Stomach smooth muscle (tissue), 2 donors: ENCODE results near the gene KMT2C.
"Not testable (repeated sequence)": the region's sequence is repeated elsewhere in the genome, so short reads cannot be mapped to it uniquely, and the experiment has no call there.

Experiments used
- H3K27ac ChIP-seq: one replicate; pipeline ENCODE4 v1.7.0; 2013; ENCODE audit warnings: mild to moderate bottlenecking, low read length, inconsistent platforms
- H3K27me3 ChIP-seq, 2 donors: one replicate each; pipeline ENCODE4 v1.7.0; 2013; ENCODE audit warnings: low read length in 2 of 2; ENCODE audit not compliant: insufficient read depth in 2 of 2, control insufficient read depth in 1 of 2
- H3K36me3 ChIP-seq, 2 donors: one replicate each; pipeline ENCODE4 v1.7.0; 2013; ENCODE audit warnings: low read length in 2 of 2; ENCODE audit not compliant: control insufficient read depth in 2 of 2, insufficient read depth in 2 of 2
- H3K4me1 ChIP-seq: one replicate; pipeline ENCODE4 v1.7.0; 2013; ENCODE audit warnings: low read length; ENCODE audit not compliant: control insufficient read depth, insufficient read depth
- H3K4me3 ChIP-seq, 2 donors: one replicate each; pipeline ENCODE4 v1.7.0; 2013; ENCODE audit warnings: low read length in 2 of 2
- H3K9ac ChIP-seq, 2 donors: one replicate each; pipeline ENCODE4 v1.7.0; 2013; ENCODE audit warnings: low read length in 2 of 2, mild to moderate bottlenecking in 1 of 2
- H3K9me3 ChIP-seq, 2 donors: one replicate each; pipeline ENCODE4 v1.7.0; 2013; ENCODE audit warnings: low read length in 2 of 2; ENCODE audit not compliant: control insufficient read depth in 2 of 2
- donor health status: healthy.
- donor health status: Pancreatic carcinoma.

KMT2C gene

GRCh38 chr7:152333134-152333533, 102.7 kb downstream of the KMT2C start:
- Histone ChIP-seq H3K27me3 (no peaks in the 10 kb centered on the region), H3K27ac (no peak overlapping the region), H3K4me3 (no peak overlapping the region), H3K4me1 (peaks cover 3% of the 10 kb centered on the region), H3K9ac (no peak overlapping the region), H3K36me3 (peaks cover 10 to 11% of the 10 kb centered on the region in 2 donors), H3K9me3 (no peaks in the 10 kb centered on the region)

- Histone ChIP-seq H3K36me3 (peaks cover 15% of the 10 kb centered on the region in 2 donors), H3K4me1 (no peaks in the 10 kb centered on the region), H3K9ac (no peak overlapping the region), H3K27ac (no peak overlapping the region), H3K27me3 (no peaks in the 10 kb centered on the region), H3K4me3 (no peak overlapping the region), H3K9me3 (no peaks in the 10 kb centered on the region)
Observed at GRCh38 chr7:152330827-152331226, 105.0 kb downstream of the KMT2C start.

- Histone ChIP-seq H3K4me3 (no peak overlapping the region), H3K36me3 (peaks cover 15% of the 10 kb centered on the region in 2 donors), H3K9me3 (no peaks in the 10 kb centered on the region), H3K27me3 (no peaks in the 10 kb centered on the region), H3K27ac (no peak overlapping the region), H3K9ac (no peak overlapping the region), H3K4me1 (no peaks in the 10 kb centered on the region)
Observed at GRCh38 chr7:152329469-152329868, 106.3 kb downstream of the KMT2C start.

- Histone ChIP-seq H3K36me3 (peaks cover 15% of the 10 kb centered on the region in 2 donors), H3K9me3 (no peaks in the 10 kb centered on the region), H3K27ac (no peak overlapping the region), H3K27me3 (no peaks in the 10 kb centered on the region), H3K4me3 (no peak overlapping the region), H3K4me1 (no peaks in the 10 kb centered on the region), H3K9ac (no peak overlapping the region)
Observed at GRCh38 chr7:152328234-152328633, 107.6 kb downstream of the KMT2C start.

GRCh38 chr7:152315845-152316244, 120.0 kb downstream of the KMT2C start:
- peaks cover 3% of the 10 kb centered on the region for H3K4me1 ChIP-seq
- H3K9ac ChIP-seq, result no peak overlapping the region
- no peak overlapping the region for H3K4me3 ChIP-seq
- H3K36me3 ChIP-seq, result no peaks in the 10 kb centered on the region
- no peaks in the 10 kb centered on the region for H3K9me3 ChIP-seq
- H3K27me3 ChIP-seq, result no peaks in the 10 kb centered on the region
- no peak overlapping the region for H3K27ac ChIP-seq

GRCh38 chr7:152313831-152314604, 121.8 kb downstream of the KMT2C start:
- Histone ChIP-seq H3K27me3 (no peaks in the 10 kb centered on the region), H3K9ac (no peak overlapping the region), H3K36me3 (no peaks in the 10 kb centered on the region), H3K4me3 (no peak overlapping the region), H3K9me3 (no peaks in the 10 kb centered on the region), H3K4me1 (peaks cover 3% of the 10 kb centered on the region), H3K27ac (no peak overlapping the region)

GRCh38 chr7:152313217-152313616, 122.6 kb downstream of the KMT2C start:
- Histone ChIP-seq H3K27ac (no peak overlapping the region), H3K4me3 (no peak overlapping the region), H3K9me3 (no peaks in the 10 kb centered on the region), H3K27me3 (no peaks in the 10 kb centered on the region), H3K9ac (no peak overlapping the region), H3K4me1 (peaks cover 3% of the 10 kb centered on the region), H3K36me3 (no peaks in the 10 kb centered on the region)

GRCh38 chr7:152312316-152312715, 123.5 kb downstream of the KMT2C start:
- Histone ChIP-seq H3K9me3 (no peaks in the 10 kb centered on the region), H3K27me3 (no peaks in the 10 kb centered on the region), H3K9ac (no peak overlapping the region), H3K36me3 (peaks cover 0 to 6% of the 10 kb centered on the region in 2 donors), H3K4me3 (no peak overlapping the region), H3K27ac (no peak overlapping the region), H3K4me1 (peaks cover 3% of the 10 kb centered on the region)

- Histone ChIP-seq H3K36me3 (peaks cover 4 to 14% of the 10 kb centered on the region in 2 donors), H3K27ac (no peak overlapping the region), H3K4me1 (peaks cover 3% of the 10 kb centered on the region), H3K9me3 (no peaks in the 10 kb centered on the region), H3K27me3 (no peaks in the 10 kb centered on the region), H3K9ac (no peak overlapping the region), H3K4me3 (no peak overlapping the region)
Observed at GRCh38 chr7:152307902-152308301, 127.9 kb downstream of the KMT2C start.

GRCh38 chr7:152299542-152300143, 136.2 kb downstream of the KMT2C start:
- not testable (repeated sequence) for H3K4me1 ChIP-seq, H3K9ac ChIP-seq, H3K36me3 ChIP-seq, H3K4me3 ChIP-seq, H3K27ac ChIP-seq, H3K9me3 ChIP-seq, H3K27me3 ChIP-seq

- peaks cover 0 to 3% of the 10 kb centered on the region in 2 donors for H3K36me3 ChIP-seq
- no peak overlapping the region for H3K27ac ChIP-seq
Observed at GRCh38 chr7:152292897-152293296, 142.9 kb downstream of the KMT2C start.

More at GRCh38 chr7:152292897-152293296, 142.9 kb downstream of the KMT2C start:
- H3K4me3 ChIP-seq, result no peak overlapping the region
- no peaks in the 10 kb centered on the region for H3K9me3 ChIP-seq
- no peaks in the 10 kb centered on the region for H3K27me3 ChIP-seq
- no peak overlapping the region for H3K9ac ChIP-seq
- H3K4me1 ChIP-seq, result no peaks in the 10 kb centered on the region
